Measurements from ENCODE around the gene RASSF3. TPM values are rescaled to one million over a fixed set of nuclear protein-coding genes. Genes with fewer than 3 reads are reported as not detected.
"Not testable (repeated sequence)": the region's sequence is repeated elsewhere in the genome, so short reads cannot be mapped to it uniquely, and the experiment has no call there.

Gene RASSF3
- total RNA-seq, 1 experiment from 2014 or later, result 107 TPM

GRCh38 chr12:64626588-64626987, 16.3 kb downstream of the RASSF3 start:
- H3K36me3 ChIP-seq (ENCODE audit: control insufficient read depth, insufficient read depth, low read length); H3K4me3 ChIP-seq (ENCODE audit: low read depth in 2 of 2, low read length in 2 of 2); DNase-seq (ENCODE audit: low read depth, low spot score); BruUV-seq (replicated peaks); H3K27me3 ChIP-seq (ENCODE audit: control insufficient read depth, insufficient read depth, low read length); ATAC-seq; intact Hi-C loops (cut with micrococcal nuclease; ENCODE audit: unreplicated experiment); in situ Hi-C loops (cut with HindIII; ENCODE audit: low pct_unique_long_range_greater_than_20kb, low sequenced_read_pairs); H3K9me3 ChIP-seq (ENCODE audit: control insufficient read depth, insufficient read depth, low read depth, low read length); CTCF ChIA-PET: not testable (repeated sequence)
- Histone ChIP-seq H3K27ac (ENCODE audit: low read length) (peak overlapping the region; percentile 97), H3K4me1 (ENCODE audit: control insufficient read depth, insufficient read depth, low read length) (peaks cover 56% of the 10 kb centered on the region)
- POLR2A ChIA-PET, result interaction anchor here (0.9 kb wide), 1 partner anchor 16 kb away, joined by 3 read pairs; the partner anchor contains the start of gene RASSF3

- Histone ChIP-seq H3K36me3 (ENCODE audit: control insufficient read depth, insufficient read depth, low read length) (no peaks in the 10 kb centered on the region), H3K9me3 (ENCODE audit: control insufficient read depth, insufficient read depth, low read depth, low read length) (no peaks in the 10 kb centered on the region; the same call in 1 of the 2 replicates), H3K27me3 (ENCODE audit: control insufficient read depth, insufficient read depth, low read length) (no peaks in the 10 kb centered on the region), H3K4me1 (ENCODE audit: control insufficient read depth, insufficient read depth, low read length) (peaks cover 51% of the 10 kb centered on the region), H3K27ac (ENCODE audit: low read length) (peak overlapping the region; percentile 97), H3K4me3 (ENCODE audit: low read depth in 2 of 2, low read length in 2 of 2) (no peak overlapping the region)
- BruUV-seq (replicated peaks), result no TSS peak
- CTCF ChIA-PET, result no interaction called here
- in situ Hi-C loops (cut with HindIII; ENCODE audit: low pct_unique_long_range_greater_than_20kb, low sequenced_read_pairs), result no loop called here
- ATAC-seq (no peak), DNase-seq (ENCODE audit: low read depth, low spot score) (no peak)
- POLR2A ChIA-PET, result interaction anchor here (0.9 kb wide), 1 partner anchor 17 kb away, joined by 3 read pairs; the partner anchor contains the start of gene RASSF3
- TF ChIP-seq, protein P1, sequence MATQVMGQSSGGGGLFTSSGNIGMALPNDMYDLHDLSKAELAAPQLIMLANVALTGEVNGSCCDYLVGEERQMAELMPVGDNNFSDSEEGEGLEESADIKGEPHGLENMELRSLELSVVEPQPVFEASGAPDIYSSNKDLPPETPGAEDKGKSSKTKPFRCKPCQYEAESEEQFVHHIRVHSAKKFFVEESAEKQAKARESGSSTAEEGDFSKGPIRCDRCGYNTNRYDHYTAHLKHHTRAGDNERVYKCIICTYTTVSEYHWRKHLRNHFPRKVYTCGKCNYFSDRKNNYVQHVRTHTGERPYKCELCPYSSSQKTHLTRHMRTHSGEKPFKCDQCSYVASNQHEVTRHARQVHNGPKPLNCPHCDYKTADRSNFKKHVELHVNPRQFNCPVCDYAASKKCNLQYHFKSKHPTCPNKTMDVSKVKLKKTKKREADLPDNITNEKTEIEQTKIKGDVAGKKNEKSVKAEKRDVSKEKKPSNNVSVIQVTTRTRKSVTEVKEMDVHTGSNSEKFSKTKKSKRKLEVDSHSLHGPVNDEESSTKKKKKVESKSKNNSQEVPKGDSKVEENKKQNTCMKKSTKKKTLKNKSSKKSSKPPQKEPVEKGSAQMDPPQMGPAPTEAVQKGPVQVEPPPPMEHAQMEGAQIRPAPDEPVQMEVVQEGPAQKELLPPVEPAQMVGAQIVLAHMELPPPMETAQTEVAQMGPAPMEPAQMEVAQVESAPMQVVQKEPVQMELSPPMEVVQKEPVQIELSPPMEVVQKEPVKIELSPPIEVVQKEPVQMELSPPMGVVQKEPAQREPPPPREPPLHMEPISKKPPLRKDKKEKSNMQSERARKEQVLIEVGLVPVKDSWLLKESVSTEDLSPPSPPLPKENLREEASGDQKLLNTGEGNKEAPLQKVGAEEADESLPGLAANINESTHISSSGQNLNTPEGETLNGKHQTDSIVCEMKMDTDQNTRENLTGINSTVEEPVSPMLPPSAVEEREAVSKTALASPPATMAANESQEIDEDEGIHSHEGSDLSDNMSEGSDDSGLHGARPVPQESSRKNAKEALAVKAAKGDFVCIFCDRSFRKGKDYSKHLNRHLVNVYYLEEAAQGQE (IDR thresholded peaks at IDR 0.05; ENCODE audit: insufficient read depth in 1 of 2, low read depth in 2 of 2, low read length in 1 of 2), result no peak
- TF ChIP-seq SIN3A (IDR thresholded peaks at IDR 0.05; ENCODE audit: borderline replicate concordance, insufficient read depth, low read depth, low read length) (no peak), POLR2AphosphoS5 (IDR thresholded peaks at IDR 0.05; ENCODE audit: low read depth, low read length) (no peak), TCF7L2 (IDR thresholded peaks at IDR 0.05; ENCODE audit: low read depth, low read length) (no peak), CTCF (IDR thresholded peaks at IDR 0.05) (no peak)
- intact Hi-C loops (cut with micrococcal nuclease; ENCODE audit: unreplicated experiment), result no loop called here
Observed at GRCh38 chr12:64627771-64628170, 17.5 kb downstream of the RASSF3 start.

GRCh38 chr12:64631197-64631596, 20.9 kb downstream of the RASSF3 start:
- ATAC-seq (no peak), DNase-seq (ENCODE audit: low read depth, low spot score) (no peak)
- H3K27ac ChIP-seq (ENCODE audit: low read length), result peak overlapping the region; percentile 2
- H3K4me1 ChIP-seq (ENCODE audit: control insufficient read depth, insufficient read depth, low read length), result peaks cover 49% of the 10 kb centered on the region
- no peaks in the 10 kb centered on the region for H3K36me3 ChIP-seq (ENCODE audit: control insufficient read depth, insufficient read depth, low read length)
- ChIA-PET POLR2A (no interaction called here), CTCF (no interaction called here)
- no TSS peak for BruUV-seq (replicated peaks)
- H3K27me3 ChIP-seq (ENCODE audit: control insufficient read depth, insufficient read depth, low read length), result no peaks in the 10 kb centered on the region
- H3K4me3 ChIP-seq (ENCODE audit: low read depth in 2 of 2, low read length in 2 of 2), result no peak overlapping the region
- no peaks in the 10 kb centered on the region; the same call in 1 of the 2 replicates for H3K9me3 ChIP-seq (ENCODE audit: control insufficient read depth, insufficient read depth, low read depth, low read length)
- TF ChIP-seq, protein P1 (IDR thresholded peaks at IDR 0.05; ENCODE audit: insufficient read depth in 1 of 2, low read depth in 2 of 2, low read length in 1 of 2), result no peak
- TF ChIP-seq CTCF (IDR thresholded peaks at IDR 0.05) (no peak), TCF7L2 (IDR thresholded peaks at IDR 0.05; ENCODE audit: low read depth, low read length) (no peak), SIN3A (IDR thresholded peaks at IDR 0.05; ENCODE audit: borderline replicate concordance, insufficient read depth, low read depth, low read length) (no peak), POLR2AphosphoS5 (IDR thresholded peaks at IDR 0.05; ENCODE audit: low read depth, low read length) (no peak)
- intact Hi-C loops (cut with micrococcal nuclease; ENCODE audit: unreplicated experiment) (no loop called here), in situ Hi-C loops (cut with HindIII; ENCODE audit: low pct_unique_long_range_greater_than_20kb, low sequenced_read_pairs) (no loop called here)

All from Panc1 (cell line).